NCI-H748 treated with DMSO at 0.1 percent for 48 hours (cell line): ENCODE data around the gene ITGAD.

Experiments
- DNase-seq: peaks from one replicate; lab custom pipeline; 2025; lab: John Stamatoyannopoulos, UW

ITGAD gene

GRCh38 chr16:31365131-31365865 is 27.8 kb upstream of the ITGAD start:
- no peak for DNase-seq

GRCh38 chr16:31367853-31368252 is 25.3 kb upstream of the ITGAD start:
- no peak for DNase-seq

GRCh38 chr16:31371008-31371407 is 22.1 kb upstream of the ITGAD start:
- no peak for DNase-seq

GRCh38 chr16:31371619-31372484 is 21.3 kb upstream of the ITGAD start:
- no peak for DNase-seq

GRCh38 chr16:31373235-31373634 is 19.9 kb upstream of the ITGAD start:
- no peak for DNase-seq

DNA sequence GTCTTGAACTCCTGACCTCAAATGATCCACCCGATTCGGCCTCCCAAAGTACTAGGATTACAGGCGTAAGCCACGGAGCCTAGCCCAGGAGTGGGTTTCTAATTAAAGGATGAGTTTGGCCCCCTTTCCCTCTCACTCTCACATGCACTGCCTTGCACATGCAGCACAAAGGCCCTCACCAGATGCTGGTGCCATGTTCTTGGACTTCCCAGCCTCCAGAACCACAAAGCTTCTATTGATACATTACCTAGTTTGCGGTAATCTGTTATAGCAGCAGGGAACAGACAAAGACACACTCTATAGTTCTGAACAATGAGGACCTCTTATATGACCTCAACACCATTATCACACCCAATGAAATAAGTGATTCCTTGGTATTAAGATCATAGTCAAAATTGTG is 17.9 kb upstream of the ITGAD start:
- DNase-seq, result no peak

GRCh38 chr16:31376705-31377104 is 16.4 kb upstream of the ITGAD start:
- DNase-seq, result no peak

- no peak for DNase-seq
These were observed 15.8 kb upstream of the ITGAD start for GRCh38 chr16:31377210-31377903.

DNA sequence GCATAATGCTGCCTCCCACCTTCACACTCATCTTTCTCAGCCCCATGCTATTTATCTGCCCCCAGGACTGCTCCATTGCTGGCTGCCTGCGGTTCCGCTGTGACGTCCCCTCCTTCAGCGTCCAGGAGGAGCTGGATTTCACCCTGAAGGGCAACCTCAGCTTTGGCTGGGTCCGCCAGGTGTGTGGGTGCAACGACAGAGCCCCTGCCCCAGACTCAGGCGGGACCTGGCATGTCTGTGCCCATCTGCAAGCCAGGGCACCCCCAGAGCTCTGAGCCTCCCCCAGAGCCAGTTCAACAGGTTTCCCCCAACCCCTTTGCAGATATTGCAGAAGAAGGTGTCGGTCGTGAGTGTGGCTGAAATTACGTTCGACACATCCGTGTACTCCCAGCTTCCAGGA is 12.9 kb upstream of the ITGAD start:
- no peak for DNase-seq

GRCh38 chr16:31382485-31383161 is 10.5 kb upstream of the ITGAD start:
- DNase-seq, result peak; percentile 3

DNA sequence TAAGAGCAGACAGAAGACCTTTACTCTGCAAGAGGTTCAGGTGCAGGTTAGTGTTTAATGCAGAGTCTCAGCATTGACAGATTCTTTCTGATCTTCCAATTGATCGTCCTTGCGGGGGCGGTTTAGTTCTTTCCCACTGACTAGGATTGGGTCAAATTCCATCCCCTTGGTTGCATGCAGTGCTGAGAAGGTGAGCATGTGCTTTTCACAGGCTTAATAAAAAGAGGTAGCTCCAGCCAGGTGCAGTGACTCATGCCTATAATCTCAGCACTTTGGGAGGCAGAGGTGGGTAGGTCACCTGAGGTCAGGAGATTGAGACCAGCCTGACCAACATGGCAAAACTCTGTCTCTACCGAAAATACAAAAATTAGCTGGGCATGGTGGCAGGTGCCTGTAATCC is 7.5 kb upstream of the ITGAD start:
- no peak for DNase-seq

DNA sequence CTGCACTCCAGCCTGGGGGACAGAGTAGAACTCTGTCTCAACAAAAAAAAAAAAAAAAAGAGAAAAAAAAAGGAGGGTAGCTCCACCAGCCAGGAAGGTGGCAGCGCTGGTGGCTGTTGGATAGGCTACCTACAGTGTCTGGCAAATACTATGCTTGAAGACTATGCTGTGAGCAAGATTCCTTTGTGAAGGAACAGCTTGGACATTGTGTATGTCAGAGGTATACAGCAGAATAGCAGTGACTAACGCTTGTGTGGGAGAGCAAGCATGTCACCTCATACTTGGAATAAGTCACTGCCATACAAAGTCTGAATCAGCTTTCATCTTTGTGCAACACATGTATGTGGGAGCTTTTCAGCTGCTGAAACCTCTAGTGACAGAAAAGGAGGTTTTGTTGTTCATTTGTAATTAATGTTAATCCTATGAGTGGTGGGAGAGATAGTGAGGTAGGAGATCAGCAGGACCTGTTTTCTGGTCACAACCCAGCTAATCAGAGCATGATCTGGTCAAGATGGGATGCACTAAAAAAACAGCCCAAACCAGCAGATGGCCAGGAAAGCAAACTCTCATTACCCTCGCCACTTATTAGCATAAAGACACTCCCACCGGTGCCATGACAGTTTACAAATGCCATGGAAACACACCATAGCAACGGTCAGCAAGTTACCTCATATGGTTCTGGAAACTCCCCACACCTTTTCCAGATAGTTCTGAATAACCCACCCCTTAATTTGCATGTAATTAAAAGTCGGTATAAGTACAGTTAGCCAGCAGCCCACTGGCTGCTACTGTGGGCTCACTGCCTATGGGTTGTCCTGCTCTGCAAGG is 6.8 kb upstream of the ITGAD start:
- DNase-seq, result no peak

DNA sequence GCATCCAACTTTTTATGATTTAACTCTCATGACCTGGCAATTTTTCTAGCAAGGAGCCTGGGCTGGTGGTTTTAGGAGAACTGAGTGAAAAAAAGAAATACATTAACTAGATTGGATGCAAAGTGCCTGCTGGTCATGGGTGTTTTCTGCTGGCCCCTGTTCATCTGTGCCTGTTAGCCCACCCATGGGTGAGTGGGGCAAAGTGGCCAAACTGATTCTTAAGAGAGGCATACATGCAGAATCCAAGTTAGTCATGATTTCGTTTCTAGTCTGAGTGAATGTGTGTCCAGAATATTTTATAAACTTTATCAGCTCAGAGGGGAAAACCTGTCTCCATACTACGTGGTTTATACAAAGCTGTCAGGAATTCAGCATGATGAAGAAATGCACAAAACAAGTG is 4.6 kb upstream of the ITGAD start:
- no peak for DNase-seq

DNA sequence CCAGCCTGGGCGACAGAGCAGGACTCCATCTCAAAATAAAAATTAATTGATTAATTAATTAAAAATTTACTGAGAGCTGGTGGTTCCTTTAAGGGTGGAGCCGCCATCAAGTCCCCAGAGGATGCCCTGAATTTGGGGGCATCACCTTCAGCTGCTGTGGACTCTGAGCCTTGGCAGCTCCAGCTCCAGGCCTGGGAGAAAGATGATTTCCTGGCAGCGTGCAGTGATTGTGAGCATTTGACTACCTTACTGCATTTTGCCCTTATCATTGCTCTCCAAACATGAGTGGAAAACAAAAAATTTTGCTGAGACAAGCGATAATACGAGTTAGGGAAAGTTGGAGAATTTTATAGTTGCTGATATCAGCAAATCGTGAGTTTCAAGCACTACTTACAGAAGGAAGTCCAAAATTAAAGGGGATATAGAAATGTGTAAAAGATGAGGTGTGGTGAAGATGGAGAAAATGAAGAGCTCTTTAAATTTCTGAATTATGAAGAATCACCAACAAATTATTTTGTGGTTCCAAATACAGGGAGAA is 2.6 kb upstream of the ITGAD start:
- DNase-seq, result no peak

DNA sequence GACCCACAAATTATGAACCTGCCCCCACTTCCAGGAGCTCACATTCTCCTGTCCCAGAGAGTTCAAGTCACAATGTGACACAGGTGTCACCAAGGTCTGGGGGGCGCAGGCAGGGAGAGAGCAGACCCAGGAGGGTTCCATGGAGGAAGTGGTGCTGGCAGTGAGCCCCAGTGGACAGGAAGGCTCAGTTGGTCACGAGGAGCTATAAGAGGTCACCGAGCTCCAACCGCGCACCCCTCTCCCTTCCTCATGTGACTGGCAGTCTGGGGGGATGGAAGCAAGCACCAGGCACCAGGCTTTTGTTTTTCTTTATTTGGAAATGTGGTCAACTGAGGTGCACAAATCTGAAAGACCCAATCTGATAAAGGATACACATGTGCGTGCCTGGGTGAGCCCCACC is 2.5 kb downstream of the ITGAD start:
- no peak for DNase-seq

DNA sequence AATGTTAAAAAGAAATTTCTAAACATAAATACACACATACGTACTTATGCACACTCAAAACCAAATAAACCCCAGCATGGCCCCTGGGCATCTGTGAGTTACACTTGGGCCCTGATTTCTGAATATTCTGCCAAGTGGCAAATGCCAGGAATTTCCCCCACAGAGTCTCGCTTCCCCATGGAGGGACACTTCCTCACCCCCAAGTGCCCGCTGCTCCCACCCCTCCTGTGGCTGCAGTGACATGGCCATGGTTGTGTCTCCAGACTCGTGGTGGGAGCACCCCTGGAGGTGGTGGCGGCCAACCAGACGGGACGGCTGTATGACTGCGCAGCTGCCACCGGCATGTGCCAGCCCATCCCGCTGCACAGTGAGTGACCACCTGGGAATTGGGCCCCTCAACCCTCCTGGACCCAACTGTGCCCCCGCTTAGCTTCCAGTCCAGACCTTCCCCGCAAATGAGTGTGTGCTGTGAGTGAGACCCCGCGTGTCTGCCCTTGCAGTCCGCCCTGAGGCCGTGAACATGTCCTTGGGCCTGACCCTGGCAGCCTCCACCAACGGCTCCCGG is 4.0 kb downstream of the ITGAD start:
- DNase-seq, result no peak

GRCh38 chr16:31397701-31398100 is 4.6 kb downstream of the ITGAD start:
- DNase-seq, result no peak

GRCh38 chr16:31400191-31400590 is 7.1 kb downstream of the ITGAD start:
- no peak for DNase-seq

DNA sequence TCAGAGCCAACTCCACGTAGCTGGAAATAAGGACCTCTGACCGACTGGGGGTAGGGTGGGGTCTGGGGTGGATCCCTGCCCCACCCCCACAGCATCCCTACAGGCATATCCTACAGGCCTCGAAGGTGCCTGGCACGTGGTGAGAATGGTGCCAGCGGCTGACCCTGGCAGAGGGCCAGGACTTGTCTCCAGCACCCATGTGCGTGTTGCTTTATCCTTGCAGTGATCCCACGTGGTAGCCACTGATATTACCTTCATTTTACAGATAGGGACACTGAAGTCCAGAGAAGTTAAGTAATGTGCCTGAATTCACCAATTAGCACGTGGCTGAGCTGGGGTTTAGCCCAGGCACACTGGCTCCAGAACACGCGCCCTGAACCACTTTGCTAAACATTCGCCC is 8.3 kb downstream of the ITGAD start:
- no peak for DNase-seq

- DNase-seq, result no peak
These were observed 9.6 kb downstream of the ITGAD start for GRCh38 chr16:31402687-31403086.
